SJCRH30 (cell line): ENCODE results near the gene SLU7. TPM values are rescaled to one million over a fixed set of nuclear protein-coding genes. Genes with fewer than 3 reads are reported as not detected.

Experiments
- DNase-seq, 2 experiments: peaks; one replicate each; pipeline ENCODE4 v3.0.0-alpha.2; 2015 to 2020
- H3K27ac ChIP-seq: fragments of 250-450 bp; sonication (Bioruptor Pico); 2 replicates; pipeline ENCODE4 v1.5.1; 2020; ENCODE audit warnings: mild to moderate bottlenecking, moderate library complexity
- H3K27me3 ChIP-seq: fragments of 250-450 bp; sonication (Bioruptor Pico); 2 replicates; pipeline ENCODE4 v1.5.1; 2020; ENCODE audit warnings: mild to moderate bottlenecking, moderate library complexity
- H3K36me3 ChIP-seq: fragments of 250-450 bp; sonication (Bioruptor Pico); 2 replicates; pipeline ENCODE4 v1.5.1; 2020; ENCODE audit warnings: mild to moderate bottlenecking, moderate library complexity
- H3K4me1 ChIP-seq: fragments of 250-450 bp; sonication (Bioruptor Pico); 2 replicates; pipeline ENCODE4 v1.5.1; 2020; ENCODE audit warnings: mild to moderate bottlenecking, moderate library complexity
- H3K4me3 ChIP-seq: fragments of 250-450 bp; sonication (Bioruptor Pico); 2 replicates; pipeline ENCODE4 v1.5.1; 2020; ENCODE audit warnings: mild to moderate bottlenecking, moderate library complexity
- H3K9me3 ChIP-seq: fragments of 250-450 bp; sonication (Bioruptor Pico); replicated peaks from 2 replicates; pipeline ENCODE4 v1.5.1; 2020; ENCODE audit warnings: mild to moderate bottlenecking, moderate library complexity
- total RNA-seq: library from RNA; depleted of rRNA; stranded (reverse); fragments of >200 nt; shearing (Covaris generic); gene quantifications from 2 replicates; pipeline ENCODE4 v1.2.3, GENCODE V29; 2014; rRNA removed

Gene SLU7
- total RNA-seq, 1 experiment from 2014 or later = 45.7 TPM

DNA sequence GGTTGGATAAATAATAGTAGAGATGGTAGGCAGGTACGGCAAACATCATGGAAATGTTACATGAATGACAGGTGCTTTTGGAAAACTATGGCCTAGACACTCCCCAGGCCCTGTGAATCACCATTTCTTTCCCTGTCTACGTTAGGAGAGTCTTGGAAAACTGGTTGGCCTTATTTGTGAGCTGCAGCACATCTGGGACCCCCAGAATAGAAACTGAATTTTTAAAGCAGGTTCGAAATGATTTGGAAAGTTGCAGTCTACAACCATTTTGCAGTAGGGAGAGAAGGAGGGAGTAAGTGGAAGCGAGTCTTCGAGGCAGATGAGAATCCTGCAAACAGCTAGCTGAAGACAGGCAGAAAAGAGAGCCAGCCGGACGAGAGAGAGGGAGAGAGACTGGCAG lies 61.5 kb downstream of the SLU7 start:
- Histone ChIP-seq H3K4me1 (peaks cover 25% of the 10 kb centered on the region), H3K4me3 (no peak overlapping the region), H3K27me3 (no peaks in the 10 kb centered on the region), H3K36me3 (peaks cover 30% of the 10 kb centered on the region), H3K27ac (no peak overlapping the region), H3K9me3 (no peaks in the 10 kb centered on the region)
- DNase-seq = no peak

- H3K36me3 ChIP-seq = peaks cover 28% of the 10 kb centered on the region
- H3K9me3 ChIP-seq = no peaks in the 10 kb centered on the region
- H3K27ac ChIP-seq = no peak overlapping the region
- peaks cover 22% of the 10 kb centered on the region for H3K4me1 ChIP-seq
- no peaks in the 10 kb centered on the region for H3K27me3 ChIP-seq
- H3K4me3 ChIP-seq = no peak overlapping the region
- DNase-seq = peak; percentile 57 to 73
These were observed 62.1 kb downstream of the SLU7 start for GRCh38 chr5:160356550-160357347.

- no peak overlapping the region for H3K27ac ChIP-seq
- H3K36me3 ChIP-seq = peaks cover 36% of the 10 kb centered on the region
- no peaks in the 10 kb centered on the region for H3K27me3 ChIP-seq
- peaks cover 21% of the 10 kb centered on the region for H3K4me1 ChIP-seq
- H3K4me3 ChIP-seq = no peak overlapping the region
- no peak for DNase-seq
- no peaks in the 10 kb centered on the region for H3K9me3 ChIP-seq
These were observed 64.2 kb downstream of the SLU7 start for GRCh38 chr5:160354666-160355065.

GRCh38 chr5:160353379-160353778 lies 65.5 kb downstream of the SLU7 start:
- no peak for DNase-seq
- H3K9me3 ChIP-seq = no peaks in the 10 kb centered on the region
- peaks cover 47% of the 10 kb centered on the region for H3K36me3 ChIP-seq
- no peak overlapping the region for H3K27ac ChIP-seq
- H3K4me3 ChIP-seq = no peak overlapping the region
- H3K4me1 ChIP-seq = peaks cover 19% of the 10 kb centered on the region
- no peaks in the 10 kb centered on the region for H3K27me3 ChIP-seq

- no peak overlapping the region for H3K4me3 ChIP-seq
- no peaks in the 10 kb centered on the region for H3K9me3 ChIP-seq
- no peak overlapping the region for H3K27ac ChIP-seq
- DNase-seq = no peak
- no peaks in the 10 kb centered on the region for H3K27me3 ChIP-seq
- H3K4me1 ChIP-seq = peaks cover 11% of the 10 kb centered on the region
- H3K36me3 ChIP-seq = peaks cover 54% of the 10 kb centered on the region
These were observed 66.6 kb downstream of the SLU7 start for GRCh38 chr5:160352308-160352707.

Other genes with a start within 250 kb of the SLU7 start
- gene FABP6, start 189.6 kb downstream of the SLU7 start, total RNA-seq = 0.20 and 0.43 TPM in 2 replicates
- gene CCNJL, start 106.5 kb downstream of the SLU7 start, total RNA-seq = 6.5 and 6.8 TPM in 2 replicates
- 21.1 TPM in 2 replicates for gene C1QTNF2, start 48.5 kb downstream of the SLU7 start, total RNA-seq
- 10.3 and 10.4 TPM in 2 replicates for gene FAM200C, start 19.0 kb downstream of the SLU7 start, total RNA-seq
- 383 and 394 TPM in 2 replicates for gene PTTG1, start 2.8 kb upstream of the SLU7 start, total RNA-seq